ENCODE results near the gene USP24. TPM values are rescaled to one million over a fixed set of nuclear protein-coding genes. Genes with fewer than 3 reads are reported as not detected.

Gene USP24
- total and polyA plus RNA-seq, 11 donors: 13.9 to 53.7 (median 35.4) TPM

DNA sequence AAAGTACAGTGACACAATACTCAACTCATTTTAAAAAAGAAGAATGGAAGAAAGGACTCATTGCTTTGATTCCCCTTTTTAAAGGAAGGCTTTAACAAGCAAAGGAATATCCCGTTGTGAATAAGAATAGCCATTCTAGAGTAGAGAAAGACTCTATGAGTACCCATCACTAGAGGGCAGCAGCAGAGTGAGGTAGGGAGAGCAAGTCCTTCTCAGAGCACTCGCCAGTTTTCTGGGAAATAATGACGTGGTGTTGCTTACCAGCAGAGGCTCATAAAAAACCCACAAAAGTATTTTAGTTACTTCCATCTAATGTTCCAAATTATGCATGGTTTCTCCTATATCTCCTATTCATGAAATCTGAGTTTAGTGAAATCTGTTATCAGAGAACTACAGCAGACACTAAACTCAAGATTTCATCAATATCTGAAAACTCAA is 74.6 kb downstream of the USP24 start:
- 1 to 6% (median 4%) methylated on average over 3 of the region's 3 CpGs for WGBS, 4 donors
- Histone ChIP-seq H3K27me3 (no peaks in the 10 kb centered on the region), H3K27ac (peak overlapping the region in 1 of 12 donors; percentile 59), H3K4me1 (peaks cover 0 to 11% (median 0%) of the 10 kb centered on the region in 12 donors), H3K9me3 (no peaks in the 10 kb centered on the region), H3K4me3 (no peak overlapping the region), H3K36me3 (peaks cover 0 to 99% (median 91%) of the 10 kb centered on the region in 9 donors)
- intact Hi-C loops (cut with DNase I): loop anchor here in 9 of 10 donors (1.0 to 10.0 kb wide), 10 partner anchors 46 to 1444 kb away; partner anchors contain the start of gene USP24 (in 2 of the 9)
- peak in 4 of 5 donors; percentile 66 to 83 (median 71) for DNase-seq
- ATAC-seq: peak; percentile 90 to 98 (median 95)
- no peak for TF ChIP-seq POLR2A (IDR thresholded peaks at IDR 0.05)
- TF ChIP-seq, protein P1, sequence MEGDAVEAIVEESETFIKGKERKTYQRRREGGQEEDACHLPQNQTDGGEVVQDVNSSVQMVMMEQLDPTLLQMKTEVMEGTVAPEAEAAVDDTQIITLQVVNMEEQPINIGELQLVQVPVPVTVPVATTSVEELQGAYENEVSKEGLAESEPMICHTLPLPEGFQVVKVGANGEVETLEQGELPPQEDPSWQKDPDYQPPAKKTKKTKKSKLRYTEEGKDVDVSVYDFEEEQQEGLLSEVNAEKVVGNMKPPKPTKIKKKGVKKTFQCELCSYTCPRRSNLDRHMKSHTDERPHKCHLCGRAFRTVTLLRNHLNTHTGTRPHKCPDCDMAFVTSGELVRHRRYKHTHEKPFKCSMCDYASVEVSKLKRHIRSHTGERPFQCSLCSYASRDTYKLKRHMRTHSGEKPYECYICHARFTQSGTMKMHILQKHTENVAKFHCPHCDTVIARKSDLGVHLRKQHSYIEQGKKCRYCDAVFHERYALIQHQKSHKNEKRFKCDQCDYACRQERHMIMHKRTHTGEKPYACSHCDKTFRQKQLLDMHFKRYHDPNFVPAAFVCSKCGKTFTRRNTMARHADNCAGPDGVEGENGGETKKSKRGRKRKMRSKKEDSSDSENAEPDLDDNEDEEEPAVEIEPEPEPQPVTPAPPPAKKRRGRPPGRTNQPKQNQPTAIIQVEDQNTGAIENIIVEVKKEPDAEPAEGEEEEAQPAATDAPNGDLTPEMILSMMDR (IDR thresholded peaks at IDR 0.05): peak; percentile 67 to 92 (median 84)

DNA sequence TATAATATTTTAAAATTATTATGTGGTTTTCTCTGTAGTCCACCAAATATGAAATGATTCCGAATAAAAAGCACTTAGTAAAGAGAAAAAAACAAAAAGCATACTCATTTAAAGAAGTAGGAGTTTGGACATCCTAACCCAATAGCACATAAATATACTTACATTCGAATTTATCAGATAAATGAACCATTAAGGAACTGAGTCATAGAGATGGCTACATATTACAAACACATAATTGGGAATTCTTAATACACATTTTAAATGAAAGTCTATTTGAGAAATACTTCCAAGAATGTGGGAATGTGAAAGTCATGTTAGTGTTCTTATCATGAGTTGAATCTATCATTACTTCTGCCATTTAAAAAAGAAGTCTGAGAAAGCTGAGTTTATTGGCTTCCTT is 75.0 kb downstream of the USP24 start:
- intact Hi-C loops (cut with DNase I): loop anchor here in 9 of 10 donors (1.0 to 10.0 kb wide), 10 partner anchors 45 to 1445 kb away; partner anchors contain the start of gene USP24 (in 2 of the 9)
- Histone ChIP-seq H3K27ac (no peak overlapping the region), H3K36me3 (peaks cover 0 to 99% (median 91%) of the 10 kb centered on the region in 9 donors), H3K4me1 (peaks cover 0 to 11% (median 0%) of the 10 kb centered on the region in 12 donors), H3K4me3 (no peak overlapping the region), H3K27me3 (no peaks in the 10 kb centered on the region), H3K9me3 (no peaks in the 10 kb centered on the region)
- ATAC-seq: no peak
- 89 to 93% (median 91%) methylated on average over 2 of the region's 2 CpGs for WGBS, 4 donors
- DNase-seq: no peak
- TF ChIP-seq, protein P1 (IDR thresholded peaks at IDR 0.05): no peak
- no peak for TF ChIP-seq POLR2A (IDR thresholded peaks at IDR 0.05)

DNA sequence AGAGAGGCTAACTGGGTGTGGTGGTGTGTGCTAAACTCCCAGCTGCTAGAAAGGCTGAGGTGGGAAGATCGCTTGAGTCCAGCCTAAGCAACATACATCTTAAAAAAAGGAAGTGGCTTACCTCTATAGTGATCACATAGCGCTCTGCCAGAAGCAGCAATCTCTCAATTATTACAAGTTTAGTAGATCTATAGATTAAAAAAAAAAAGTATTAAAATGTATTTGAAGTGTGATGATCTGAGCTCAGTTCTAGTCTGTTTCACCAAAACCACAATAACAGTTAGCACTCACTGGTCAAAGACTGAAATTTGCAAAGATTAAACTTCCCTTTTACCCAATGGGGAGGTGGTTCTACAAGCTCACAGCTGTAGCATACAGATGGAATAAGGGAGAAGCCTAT is 76.3 kb downstream of the USP24 start:
- no peaks in the 10 kb centered on the region for H3K27me3 ChIP-seq
- DNase-seq (no peak), ATAC-seq (no peak)
- H3K4me1 ChIP-seq: peaks cover 0 to 11% (median 0%) of the 10 kb centered on the region in 12 donors
- peaks cover 0 to 99% (median 91%) of the 10 kb centered on the region in 9 donors for H3K36me3 ChIP-seq
- no peak overlapping the region for H3K4me3 ChIP-seq
- no peak for TF ChIP-seq POLR2A (IDR thresholded peaks at IDR 0.05)
- TF ChIP-seq, protein P1 (IDR thresholded peaks at IDR 0.05): no peak
- H3K9me3 ChIP-seq: no peaks in the 10 kb centered on the region
- intact Hi-C loops (cut with DNase I): loop anchor here in 3 of 10 donors (10.0 kb wide), 2 partner anchors 1446 to 1466 kb away; no protein-coding TSS in a partner anchor
- 87 to 96% (median 93%) methylated on average over 2 of the region's 2 CpGs for WGBS, 4 donors
- H3K27ac ChIP-seq: no peak overlapping the region

DNA sequence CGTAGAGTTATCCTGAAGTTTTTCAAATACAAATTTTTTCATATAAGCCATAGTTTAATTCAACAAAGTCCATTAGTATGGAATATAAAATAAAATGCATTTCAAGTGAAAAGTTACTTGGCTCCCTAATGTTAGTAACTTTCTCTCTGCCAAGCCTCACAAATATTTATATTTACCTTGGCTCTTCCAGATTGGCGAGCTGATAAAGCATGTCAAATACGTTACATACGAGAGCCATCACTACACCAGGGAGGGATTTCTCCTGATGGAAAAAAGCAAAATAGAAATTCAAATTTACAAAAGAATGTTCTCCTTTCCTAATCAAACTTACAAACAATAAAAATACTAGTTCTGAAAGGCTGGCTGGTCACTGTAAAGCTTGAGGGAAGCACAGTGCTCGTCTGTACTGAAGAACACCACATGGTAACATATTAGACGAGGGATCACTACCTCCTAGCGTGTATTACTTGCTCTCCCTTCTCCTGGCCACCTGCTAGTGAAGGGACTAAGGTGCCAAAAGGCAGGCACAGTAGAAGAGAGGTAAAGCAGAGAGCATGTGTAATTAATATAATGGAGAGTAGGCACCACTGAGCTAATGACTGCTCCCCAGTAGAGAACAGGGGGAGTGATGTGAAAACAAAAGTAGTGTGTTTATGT is 80.9 kb downstream of the USP24 start:
- H3K27ac ChIP-seq: no peak overlapping the region
- peaks cover 0 to 10% (median 0%) of the 10 kb centered on the region in 12 donors for H3K4me1 ChIP-seq
- TF ChIP-seq, protein P1 (IDR thresholded peaks at IDR 0.05): no peak
- no peak for TF ChIP-seq POLR2A (IDR thresholded peaks at IDR 0.05)
- no peaks in the 10 kb centered on the region for H3K27me3 ChIP-seq
- peaks cover 0 to 100% (median 100%) of the 10 kb centered on the region in 9 donors for H3K36me3 ChIP-seq
- 91 to 95% (median 93%) methylated on average over 7 of the region's 7 CpGs for WGBS, 4 donors
- no peak overlapping the region for H3K4me3 ChIP-seq
- no peak for DNase-seq
- no peak for ATAC-seq
- intact Hi-C loops (cut with DNase I): loop anchor here in 3 of 10 donors (10.0 kb wide), 2 partner anchors 1451 to 1471 kb away; no protein-coding TSS in a partner anchor
- no peaks in the 10 kb centered on the region for H3K9me3 ChIP-seq
